HG03457 (cell line): ENCODE measurements around the gene TMC8.
"Not testable (repeated sequence)": the region's sequence is repeated elsewhere in the genome, so short reads cannot be mapped to it uniquely, and the experiment has no call there.

Source experiments
- ATAC-seq: cut with Tn5 transposase; IDR thresholded peaks from one replicate; pipeline ENCODE4 v1.9.1; 2021; ENCODE audit warnings: moderate number of reproducible peaks; ENCODE audit not compliant: unreplicated experiment

Gene TMC8

GRCh38 chr17:78108726-78109488 lies 21.7 kb upstream of the TMC8 start:
- no peak for ATAC-seq

- ATAC-seq = no peak
Measured at GRCh38 chr17:78109489-78109761, 21.1 kb upstream of the TMC8 start.

GRCh38 chr17:78110363-78111015 lies 20.1 kb upstream of the TMC8 start:
- ATAC-seq = no peak

- no peak for ATAC-seq
Measured at GRCh38 chr17:78111016-78111726, 19.4 kb upstream of the TMC8 start.

- ATAC-seq = no peak
Measured at GRCh38 chr17:78111727-78112517, 18.6 kb upstream of the TMC8 start.

GRCh38 chr17:78112518-78113471 lies 17.8 kb upstream of the TMC8 start:
- no peak for ATAC-seq

GRCh38 chr17:78113804-78114785 lies 16.5 kb upstream of the TMC8 start:
- no peak for ATAC-seq

GRCh38 chr17:78114831-78115723 lies 15.5 kb upstream of the TMC8 start:
- no peak for ATAC-seq

GRCh38 chr17:78115803-78116202 lies 14.8 kb upstream of the TMC8 start:
- ATAC-seq = not testable (repeated sequence)

GRCh38 chr17:78116411-78116810 lies 14.2 kb upstream of the TMC8 start:
- no peak for ATAC-seq

GRCh38 chr17:78117027-78117981 lies 13.3 kb upstream of the TMC8 start:
- ATAC-seq = no peak

- no peak for ATAC-seq
Measured at GRCh38 chr17:78118801-78119241, 11.8 kb upstream of the TMC8 start.

GRCh38 chr17:78120537-78120936 lies 10.0 kb upstream of the TMC8 start:
- ATAC-seq = no peak

GRCh38 chr17:78120971-78121800 lies 9.4 kb upstream of the TMC8 start:
- no peak for ATAC-seq

GRCh38 chr17:78121801-78122215 lies 8.8 kb upstream of the TMC8 start:
- no peak for ATAC-seq
